KG1 (cell line): ENCODE results near the gene ATP5MG.

ENCODE experiments used
- DNase-seq: peaks from one replicate; lab custom pipeline; 2025; lab: John Stamatoyannopoulos, UW

ATP5MG gene

DNA sequence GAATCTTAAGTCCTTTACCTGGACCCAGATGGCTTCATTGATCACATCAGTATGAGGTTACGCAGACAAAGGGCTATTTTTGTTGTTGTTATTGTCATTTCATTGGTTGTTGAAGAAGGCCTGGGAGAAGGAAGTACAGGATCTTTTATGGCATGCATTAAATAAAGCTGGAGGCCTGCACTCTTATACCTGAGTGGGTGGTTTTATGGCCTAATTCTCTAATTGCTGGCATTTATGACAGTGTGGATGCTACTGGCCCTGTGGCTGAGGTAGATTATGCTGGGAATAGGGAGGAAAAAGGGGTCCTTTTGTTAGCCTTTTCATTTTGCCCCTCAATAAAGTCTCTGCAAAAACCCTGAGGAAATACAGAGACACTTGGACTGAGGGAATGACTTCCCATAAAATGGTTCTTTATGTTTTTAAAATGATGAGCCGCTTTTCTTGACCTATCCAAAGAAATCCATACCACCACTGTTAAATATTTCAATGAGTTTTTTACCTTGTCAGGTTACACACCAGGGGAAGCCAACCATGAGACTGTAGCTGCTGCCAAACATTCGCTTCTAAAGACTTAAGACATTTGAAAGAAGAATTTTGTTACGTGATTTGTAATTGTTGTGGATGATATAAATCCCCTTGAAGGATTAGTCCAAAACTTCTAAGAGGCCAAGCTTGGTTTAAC lies 41.6 kb downstream of the ATP5MG start:
- DNase-seq = no peak

DNA sequence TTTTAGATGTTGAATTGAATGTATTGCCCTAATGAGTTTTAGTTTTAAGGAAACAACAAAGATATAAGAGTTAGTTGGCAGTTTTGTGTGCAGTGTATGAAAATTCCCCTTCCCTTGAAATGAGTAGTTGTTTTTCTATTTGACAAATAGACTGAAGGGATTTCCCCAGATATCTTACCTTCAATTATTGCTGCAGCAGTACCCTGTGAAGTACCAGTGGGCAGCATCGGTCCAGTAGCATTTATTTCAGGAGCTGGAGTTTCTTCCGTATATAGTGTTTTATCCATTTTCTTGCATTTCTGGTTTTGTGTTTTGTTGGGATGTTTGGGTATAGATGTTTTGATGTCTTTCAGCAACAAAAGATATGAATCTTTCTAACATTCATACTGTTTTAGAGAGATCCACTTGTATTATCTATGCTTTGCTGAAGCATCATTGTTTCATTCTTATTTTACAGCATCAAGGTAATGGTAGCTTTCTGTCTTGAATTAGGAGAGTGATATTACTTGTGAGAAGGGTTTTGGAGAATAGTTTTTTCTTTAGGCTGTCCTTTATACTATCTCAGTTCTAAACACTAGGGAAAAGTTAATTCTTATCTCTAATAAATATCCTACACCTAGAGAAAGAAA lies 42.3 kb downstream of the ATP5MG start:
- no peak for DNase-seq

DNA sequence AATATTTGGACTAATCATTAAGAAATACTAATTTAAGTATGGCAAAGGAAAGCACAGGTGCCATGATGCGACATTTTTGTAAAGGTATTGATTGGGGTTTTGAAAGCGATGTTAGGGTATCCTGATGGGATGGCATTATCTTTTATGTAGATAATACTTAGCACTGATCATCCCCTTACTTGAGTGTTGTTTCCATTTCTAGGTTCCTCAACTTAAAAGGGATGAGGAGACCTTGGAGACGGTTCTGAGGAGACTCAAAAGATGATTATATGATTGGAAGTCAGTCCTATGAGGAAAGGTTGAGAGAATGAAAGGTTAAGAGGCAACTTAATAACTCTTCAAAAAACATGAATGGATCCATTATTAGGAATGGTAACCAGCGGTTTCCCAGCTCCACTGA lies 46.0 kb downstream of the ATP5MG start:
- no peak for DNase-seq

DNA sequence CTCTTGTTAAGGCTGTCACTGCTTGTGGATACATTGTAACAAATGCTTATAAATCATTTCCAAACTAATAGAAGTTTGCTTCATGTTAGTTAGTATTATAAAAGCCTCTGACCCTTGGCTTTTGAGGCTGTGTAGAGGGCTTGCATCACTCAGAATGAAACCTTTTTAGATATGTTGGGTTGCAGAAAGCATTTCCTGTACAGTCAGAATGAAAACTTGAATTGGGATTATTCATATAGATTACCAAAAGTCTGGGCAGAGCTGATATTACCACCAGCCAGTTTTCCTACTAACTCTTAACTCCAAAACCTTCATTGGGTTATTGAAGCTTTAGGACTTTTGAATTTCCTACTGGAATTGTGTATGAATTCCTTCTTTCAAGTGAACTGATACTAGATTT lies 46.9 kb downstream of the ATP5MG start:
- no peak for DNase-seq

DNA sequence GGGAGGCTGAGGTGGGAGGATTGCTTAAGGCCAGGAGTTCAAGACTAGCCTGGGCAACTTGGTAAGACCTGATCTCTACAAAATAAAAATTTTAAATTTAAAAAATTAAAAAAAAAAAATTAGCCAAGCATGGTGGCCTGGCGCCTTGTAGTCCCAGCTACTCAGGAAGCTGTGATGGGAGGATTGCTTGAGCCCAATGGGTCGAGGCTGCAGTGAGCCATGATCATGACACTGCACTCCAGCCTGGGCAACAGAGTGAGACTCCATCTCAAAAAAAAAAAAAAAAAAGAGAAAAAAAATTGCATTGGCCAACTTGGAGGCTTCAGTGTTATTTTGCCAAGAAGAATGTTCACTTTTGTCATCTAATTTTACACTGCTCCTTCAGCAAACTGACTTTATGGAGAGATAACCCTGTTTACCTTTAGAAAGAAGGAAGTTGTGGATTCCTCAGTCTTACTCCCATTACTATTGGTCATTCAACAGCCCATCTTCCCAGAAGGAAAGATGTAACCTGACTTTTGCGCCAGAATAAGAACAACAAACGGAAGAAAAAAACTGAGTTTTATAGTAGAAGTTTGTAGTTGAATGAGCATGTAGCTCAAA lies 48.0 kb downstream of the ATP5MG start:
- DNase-seq = no peak

DNA sequence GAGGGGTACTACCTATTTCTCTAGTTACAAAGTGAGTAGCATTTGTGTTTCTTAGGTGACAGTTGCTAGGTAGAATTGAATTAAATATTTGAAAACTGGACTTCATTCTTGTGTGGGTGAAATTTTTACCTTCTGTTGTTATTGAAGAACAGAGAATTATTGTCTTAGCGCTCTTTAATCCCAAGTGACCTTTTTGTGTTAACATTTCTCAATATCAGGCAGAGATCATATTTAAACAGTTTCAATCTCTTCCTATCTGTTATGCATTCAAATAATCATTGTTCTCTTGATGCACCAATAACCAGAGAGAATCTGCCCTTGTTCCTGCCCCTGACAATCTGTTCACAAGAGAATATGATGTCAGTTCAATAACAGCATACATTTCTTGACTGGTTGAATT lies 49.0 kb downstream of the ATP5MG start:
- DNase-seq = no peak
